ENCODE results near the gene THNSL1.

DNA sequence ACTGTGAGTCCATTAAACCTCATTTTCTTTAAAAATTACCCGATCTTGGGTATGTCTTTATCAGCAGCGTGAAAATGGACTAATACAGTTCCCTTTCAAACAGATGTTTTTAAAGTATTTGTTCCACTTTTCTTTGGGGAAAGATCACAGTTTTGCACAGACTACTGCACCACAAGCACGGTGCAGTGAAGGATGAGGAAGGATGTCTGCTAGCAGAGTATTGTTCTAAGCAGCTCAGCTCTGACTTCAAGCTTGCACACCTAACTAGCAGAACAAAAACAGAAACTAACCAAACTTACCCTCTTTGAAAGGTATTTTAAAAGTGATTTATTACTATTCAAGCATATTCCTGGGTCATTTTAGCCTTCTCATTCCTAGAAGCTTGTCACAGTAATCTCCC, 20.0 kb downstream of the THNSL1 start:
- TF ChIP-seq GATA2 (IDR thresholded peaks at IDR 0.05; ENCODE audit: low read depth, low read length) (no peak), GATA3 (IDR thresholded peaks at IDR 0.05; ENCODE audit: low read depth, low read length) (no peak)
